Stomach smooth muscle (tissue), 2 donors: Measurements from ENCODE around the gene ZNF581.

ENCODE experiments used
- H3K27ac ChIP-seq: one replicate; pipeline ENCODE4 v1.7.0; 2013; ENCODE audit warnings: mild to moderate bottlenecking, low read length, inconsistent platforms
- H3K27me3 ChIP-seq, 2 donors: one replicate each; pipeline ENCODE4 v1.7.0; 2013; ENCODE audit warnings: low read length in 2 of 2; ENCODE audit not compliant: insufficient read depth in 2 of 2, control insufficient read depth in 1 of 2
- H3K36me3 ChIP-seq, 2 donors: one replicate each; pipeline ENCODE4 v1.7.0; 2013; ENCODE audit warnings: low read length in 2 of 2; ENCODE audit not compliant: control insufficient read depth in 2 of 2, insufficient read depth in 2 of 2
- H3K4me1 ChIP-seq: one replicate; pipeline ENCODE4 v1.7.0; 2013; ENCODE audit warnings: low read length; ENCODE audit not compliant: control insufficient read depth, insufficient read depth
- H3K4me3 ChIP-seq, 2 donors: one replicate each; pipeline ENCODE4 v1.7.0; 2013; ENCODE audit warnings: low read length in 2 of 2
- H3K9ac ChIP-seq, 2 donors: one replicate each; pipeline ENCODE4 v1.7.0; 2013; ENCODE audit warnings: low read length in 2 of 2, mild to moderate bottlenecking in 1 of 2
- H3K9me3 ChIP-seq, 2 donors: one replicate each; pipeline ENCODE4 v1.7.0; 2013; ENCODE audit warnings: low read length in 2 of 2; ENCODE audit not compliant: control insufficient read depth in 2 of 2
- donor health status: healthy.
- donor health status: Pancreatic carcinoma.

ZNF581 gene

GRCh38 chr19:55642153-55643002 is 1.1 kb upstream of the ZNF581 start:
- Histone ChIP-seq H3K9ac (peak overlapping the region; percentile 64 to 79), H3K9me3 (no peaks in the 10 kb centered on the region), H3K27ac (peak overlapping the region; percentile 88), H3K27me3 (no peaks in the 10 kb centered on the region), H3K36me3 (peaks cover 6 to 8% of the 10 kb centered on the region in 2 donors), H3K4me1 (peaks cover 55% of the 10 kb centered on the region), H3K4me3 (peak overlapping the region; percentile 81 to 93)

GRCh38 chr19:55643887-55644176 is 383 bp downstream of the ZNF581 start:
- Histone ChIP-seq H3K9me3 (no peaks in the 10 kb centered on the region), H3K27me3 (no peaks in the 10 kb centered on the region), H3K36me3 (peaks cover 6 to 8% of the 10 kb centered on the region in 2 donors), H3K9ac (peak overlapping the region; percentile 69 to 80), H3K4me1 (peaks cover 62% of the 10 kb centered on the region), H3K27ac (peak overlapping the region; percentile 49), H3K4me3 (peak overlapping the region; percentile 67 to 81)

- Histone ChIP-seq H3K4me1 (peaks cover 63% of the 10 kb centered on the region), H3K36me3 (peaks cover 6 to 8% of the 10 kb centered on the region in 2 donors), H3K9me3 (no peaks in the 10 kb centered on the region), H3K4me3 (peak overlapping the region; percentile 67 to 81), H3K9ac (peak overlapping the region; percentile 69 to 80), H3K27me3 (no peaks in the 10 kb centered on the region), H3K27ac (peak overlapping the region; percentile 49)
Observed at GRCh38 chr19:55644191-55644833, 863 bp downstream of the ZNF581 start.

- Histone ChIP-seq H3K27ac (no peak overlapping the region), H3K9me3 (no peaks in the 10 kb centered on the region), H3K36me3 (peaks cover 6 to 8% of the 10 kb centered on the region in 2 donors), H3K4me3 (no peak overlapping the region), H3K27me3 (no peaks in the 10 kb centered on the region), H3K9ac (no peak overlapping the region), H3K4me1 (peaks cover 63% of the 10 kb centered on the region)
Observed at GRCh38 chr19:55644842-55645511, 1.5 kb downstream of the ZNF581 start.

- no peak overlapping the region for H3K27ac ChIP-seq
- H3K9me3 ChIP-seq, result no peaks in the 10 kb centered on the region
- H3K4me1 ChIP-seq, result peaks cover 58% of the 10 kb centered on the region
- peaks cover 6 to 8% of the 10 kb centered on the region in 2 donors for H3K36me3 ChIP-seq
- no peaks in the 10 kb centered on the region for H3K27me3 ChIP-seq
- no peak overlapping the region for H3K4me3 ChIP-seq
- no peak overlapping the region for H3K9ac ChIP-seq
Observed at GRCh38 chr19:55645512-55645881, 2.0 kb downstream of the ZNF581 start.

GRCh38 chr19:55646889-55647731 is 3.7 kb downstream of the ZNF581 start:
- Histone ChIP-seq H3K27ac (peak overlapping the region; percentile 82), H3K4me1 (peaks cover 52% of the 10 kb centered on the region), H3K36me3 (peaks cover 6 to 8% of the 10 kb centered on the region in 2 donors), H3K9me3 (no peaks in the 10 kb centered on the region), H3K27me3 (no peaks in the 10 kb centered on the region), H3K9ac (peak overlapping the region; percentile 76 to 81), H3K4me3 (peak overlapping the region; percentile 83 to 84)

- Histone ChIP-seq H3K27ac (peak within 1 kb of the TSS; percentile 82), H3K4me3 (peak within 1 kb of the TSS; percentile 83 to 84), H3K4me1 (peaks cover 45% of the 10 kb centered on the region)
Observed at GRCh38 chr19:55647732-55648584, 4.5 kb downstream of the ZNF581 start, which contains the start of gene CCDC106. Gene CCDC106 (plus strand): TSS chr19:55648212. CDS start chr19:55649047, 835 bp downstream.

GRCh38 chr19:55648585-55649267 is 5.3 kb downstream of the ZNF581 start:
- Histone ChIP-seq H3K9me3 (no peaks in the 10 kb centered on the region), H3K4me3 (peak overlapping the region; percentile 83 to 84), H3K4me1 (peaks cover 41% of the 10 kb centered on the region), H3K36me3 (peaks cover 6 to 10% of the 10 kb centered on the region in 2 donors), H3K27me3 (no peaks in the 10 kb centered on the region), H3K9ac (peak overlapping the region; percentile 76 to 81), H3K27ac (peak overlapping the region; percentile 82)

More at GRCh38 chr19:55647732-55648584, 4.5 kb downstream of the ZNF581 start, which contains the start of gene CCDC106:
- H3K27me3 ChIP-seq, result no peaks in the 10 kb centered on the region
- no peaks in the 10 kb centered on the region for H3K9me3 ChIP-seq
- peaks cover 6 to 10% of the 10 kb centered on the region in 2 donors for H3K36me3 ChIP-seq
- peak within 1 kb of the TSS; percentile 76 to 81 for H3K9ac ChIP-seq
